ENCODE measurements around the gene APOL6.
A peak's percentile ranks its signal among the peaks of the same experiment; 100 is the strongest.
"Not testable (repeated sequence)": the region's sequence is repeated elsewhere in the genome, so short reads cannot be mapped to it uniquely, and the experiment has no call there.

Gene APOL6

DNA sequence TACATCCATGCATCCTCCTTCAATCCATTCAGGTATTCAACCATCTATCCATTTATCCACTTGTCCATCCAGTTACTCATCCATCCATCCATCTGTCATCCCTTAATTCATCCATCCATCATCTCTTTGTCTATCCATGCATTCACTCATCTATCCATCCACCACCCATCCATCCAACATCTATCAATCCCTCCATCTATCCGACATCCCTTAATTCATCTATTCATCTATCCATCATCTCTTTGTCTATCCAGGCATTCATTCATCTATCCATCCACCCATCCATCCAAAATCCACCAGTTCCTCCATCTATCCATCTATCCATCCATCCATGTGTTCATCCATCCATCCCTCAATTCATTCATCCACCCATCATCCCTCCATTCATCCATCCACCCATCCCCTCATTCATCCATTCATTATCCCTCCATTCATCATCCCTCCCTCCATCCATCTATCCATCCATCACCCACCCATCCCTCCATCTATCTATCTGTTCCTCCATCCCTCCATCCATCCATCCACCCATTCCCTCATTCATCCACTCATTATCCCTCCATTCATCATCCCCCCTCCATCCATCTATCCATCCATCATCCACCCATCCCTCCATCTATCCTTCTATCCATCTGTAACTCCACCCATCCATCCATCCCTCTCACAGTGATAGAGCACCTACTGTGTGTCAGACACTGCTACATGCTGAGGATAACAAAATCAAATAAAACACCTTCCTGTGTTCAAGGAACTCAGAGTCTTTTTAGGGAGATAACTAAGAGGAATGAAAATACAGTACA lies 29.6 kb upstream of the APOL6 start:
- DNase-seq, result no peak

DNA sequence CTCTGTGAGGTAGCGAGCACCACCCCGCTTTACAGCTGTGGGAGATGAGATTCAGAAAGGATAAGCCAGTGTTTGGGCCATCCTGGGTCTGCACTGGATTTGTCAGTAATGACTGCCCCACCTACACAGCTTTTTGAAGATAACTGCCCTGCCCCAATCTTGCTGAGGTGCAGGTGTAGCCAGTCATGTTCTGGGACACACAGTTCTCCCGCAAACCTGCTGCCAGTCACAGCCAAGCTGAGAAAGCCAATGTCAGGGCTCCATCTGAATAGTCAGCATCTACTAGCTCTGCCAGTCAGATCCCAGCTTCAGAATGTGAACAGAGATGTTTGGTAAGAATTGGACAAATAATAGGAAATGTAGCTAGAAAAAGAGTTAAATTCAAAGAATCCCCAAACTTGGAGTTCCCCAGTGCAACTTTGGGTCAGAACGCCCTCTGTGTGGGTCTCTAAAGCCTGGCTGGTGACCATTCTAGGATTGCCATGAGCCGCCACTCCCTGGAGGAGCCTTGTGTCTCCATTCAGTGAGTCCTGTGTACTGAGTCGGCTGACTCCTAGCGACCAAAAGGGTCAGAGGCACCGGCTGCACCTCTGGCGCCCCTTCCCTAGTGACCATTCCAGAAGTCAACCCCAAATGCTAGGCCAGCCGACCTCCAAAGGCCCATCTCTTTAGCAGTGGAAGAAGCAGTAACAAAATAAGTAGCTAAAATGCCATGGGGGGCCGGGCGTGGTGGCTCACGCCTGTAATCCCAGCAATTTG lies 28.7 kb upstream of the APOL6 start:
- DNase-seq, result no peak

GRCh38 chr22:35620624-35621251 lies 27.5 kb upstream of the APOL6 start:
- DNase-seq, result peak; percentile 43

GRCh38 chr22:35621451-35621850 lies 26.8 kb upstream of the APOL6 start:
- no peak for DNase-seq

DNA sequence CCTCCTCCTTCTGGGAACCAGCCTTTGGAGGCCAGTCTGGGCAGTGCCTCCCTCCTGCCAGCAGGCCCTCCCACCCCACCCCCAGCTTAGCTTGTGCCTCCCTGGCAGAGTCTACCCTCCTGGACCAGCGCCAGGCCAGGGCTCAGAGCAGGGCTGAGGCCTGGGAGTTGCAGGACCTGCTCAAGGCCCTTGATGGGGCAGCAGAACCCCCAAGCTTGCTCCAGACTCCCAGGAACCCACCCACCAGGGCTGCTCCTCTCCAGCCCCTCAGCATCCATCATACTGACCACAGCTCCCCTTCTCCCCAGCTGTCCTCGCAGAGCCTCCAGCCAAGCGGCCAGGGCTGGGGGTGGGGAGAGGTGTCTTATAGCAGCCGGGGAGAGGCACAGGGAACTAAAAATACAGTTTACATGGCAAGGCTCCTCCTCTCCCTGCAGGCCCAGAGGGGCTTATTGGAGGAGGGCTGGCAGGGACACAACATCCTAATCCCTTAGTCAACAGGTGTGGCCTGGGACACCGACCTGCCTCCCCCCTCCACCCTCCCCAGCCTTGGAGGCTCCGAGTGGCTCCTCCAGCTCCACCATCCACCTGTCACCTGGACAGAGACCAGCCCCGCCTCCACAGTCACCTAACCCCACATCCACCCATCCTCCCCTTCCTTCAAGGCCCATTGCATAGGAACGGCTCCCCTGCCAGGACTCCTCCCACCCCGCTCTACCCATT lies 25.9 kb upstream of the APOL6 start:
- DNase-seq, result no peak

DNA sequence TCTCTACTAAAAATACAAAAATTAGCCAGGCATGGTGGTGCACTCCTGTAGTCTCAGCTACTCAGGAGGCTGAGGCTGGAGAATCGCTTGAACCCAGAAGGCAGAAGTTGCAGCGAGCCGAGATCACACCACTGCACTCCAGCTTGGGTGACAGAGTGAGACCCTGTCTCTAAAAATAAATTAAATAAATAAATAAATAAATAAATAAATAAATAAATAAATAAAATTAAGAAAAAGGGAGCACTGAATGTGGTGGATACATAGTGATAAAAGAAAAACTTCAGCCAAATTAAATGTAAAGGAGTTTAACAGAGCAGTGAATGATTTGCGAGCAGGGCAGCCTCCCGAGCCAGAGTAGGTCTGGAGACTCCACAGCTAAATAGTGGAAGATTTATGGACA lies 24.4 kb upstream of the APOL6 start:
- not testable (repeated sequence) for DNase-seq

DNA sequence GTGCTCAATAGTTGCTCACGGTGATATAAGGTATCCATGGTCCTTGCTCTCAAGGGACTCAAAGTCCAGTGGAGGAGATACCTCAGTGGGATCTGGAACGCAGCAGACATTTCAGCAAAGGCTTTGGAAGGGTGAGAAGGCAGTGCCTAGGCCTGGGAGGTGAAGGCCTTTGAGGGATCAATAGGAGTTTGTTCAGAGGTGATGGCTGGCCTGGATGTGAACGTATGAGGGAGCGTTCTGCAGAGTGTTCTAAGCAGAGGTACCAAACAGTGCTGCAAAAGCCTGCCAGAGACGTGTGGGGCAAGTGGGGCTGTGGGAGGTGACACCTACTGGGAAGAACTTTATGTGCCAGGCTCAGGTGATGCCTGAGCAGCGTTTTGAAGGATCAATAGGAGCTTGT lies 23.7 kb upstream of the APOL6 start:
- no peak for DNase-seq

- no peak for DNase-seq
Observed at GRCh38 chr22:35625763-35626432, 22.3 kb upstream of the APOL6 start.

DNA sequence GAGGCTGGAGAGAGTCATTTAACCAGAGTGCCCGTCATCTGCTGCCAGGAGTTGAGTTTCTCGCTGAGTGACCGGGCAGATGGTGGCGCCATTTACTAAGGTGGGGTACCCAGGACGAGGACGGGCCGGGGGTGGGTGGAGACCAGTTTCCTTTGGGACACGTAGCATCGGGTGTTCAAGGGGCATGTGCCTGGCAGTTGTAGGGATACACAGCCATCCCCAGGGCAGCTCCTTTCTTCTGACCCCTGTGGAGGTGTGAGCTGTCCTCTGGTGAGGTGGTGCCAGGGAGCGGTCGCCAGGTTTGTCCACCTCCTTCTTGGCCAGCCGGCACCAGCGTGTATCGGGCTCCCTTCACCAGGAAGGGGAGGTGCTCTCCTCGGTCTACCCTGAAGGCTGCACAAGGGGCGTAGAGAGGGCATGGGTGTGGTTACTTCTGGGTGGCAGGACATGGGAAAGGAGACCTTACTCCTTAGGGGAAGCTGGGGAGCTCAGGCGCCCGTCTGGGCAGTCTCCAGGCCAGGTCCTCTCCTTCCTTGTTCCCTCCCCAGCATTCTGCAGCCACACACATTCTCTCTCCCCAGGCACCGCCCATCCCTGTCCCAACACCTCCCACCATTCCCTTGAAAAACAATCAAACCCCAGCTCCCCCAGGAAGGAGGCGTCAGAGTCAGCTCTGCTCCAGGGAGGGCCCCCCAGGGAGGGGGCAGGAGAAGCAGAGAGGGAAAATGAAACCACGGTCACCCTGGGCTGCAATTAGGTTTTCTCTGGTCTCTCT lies 20.8 kb upstream of the APOL6 start:
- DNase-seq, result peak; percentile 69

- no peak for DNase-seq
Observed at GRCh38 chr22:35628732-35629131, 19.5 kb upstream of the APOL6 start.

DNA sequence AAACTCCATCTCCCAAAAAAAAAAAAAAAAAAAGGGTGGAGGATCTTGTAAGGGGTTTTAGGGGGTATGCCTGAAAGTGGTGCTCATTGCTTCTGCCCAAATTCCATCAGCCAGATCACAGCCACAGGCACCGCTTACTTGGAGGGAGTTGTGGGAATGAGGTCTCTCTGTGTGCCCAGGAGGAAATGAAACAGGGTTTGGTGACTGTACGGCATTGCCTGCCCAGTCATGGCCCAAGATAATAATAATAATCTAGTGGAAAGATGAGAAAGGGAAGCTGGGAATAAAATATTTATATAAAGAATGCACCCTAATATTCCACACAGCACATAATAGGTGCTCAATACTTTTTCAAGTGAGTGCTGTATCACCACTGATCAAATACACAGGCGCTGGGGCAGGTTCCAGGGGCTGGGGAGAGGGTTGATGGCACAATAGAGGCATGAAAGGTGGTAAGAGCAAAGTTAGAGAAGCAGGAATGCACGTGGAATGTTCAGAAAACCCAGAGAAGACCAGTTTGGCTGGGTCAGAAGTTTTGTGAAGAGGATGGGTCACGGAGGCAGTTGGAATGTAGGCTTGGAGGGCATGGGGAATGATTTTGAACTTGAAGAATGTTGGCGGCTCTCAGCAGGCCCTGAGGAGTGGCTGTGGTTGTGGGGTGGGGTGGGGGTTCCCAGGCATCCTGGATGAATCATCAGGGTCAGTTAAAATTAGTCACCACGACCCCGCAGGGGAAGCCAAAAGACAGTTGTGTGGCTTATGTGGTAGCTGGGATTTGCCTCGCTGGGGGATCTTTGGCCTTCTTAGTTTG lies 18.6 kb upstream of the APOL6 start:
- no peak for DNase-seq

DNA sequence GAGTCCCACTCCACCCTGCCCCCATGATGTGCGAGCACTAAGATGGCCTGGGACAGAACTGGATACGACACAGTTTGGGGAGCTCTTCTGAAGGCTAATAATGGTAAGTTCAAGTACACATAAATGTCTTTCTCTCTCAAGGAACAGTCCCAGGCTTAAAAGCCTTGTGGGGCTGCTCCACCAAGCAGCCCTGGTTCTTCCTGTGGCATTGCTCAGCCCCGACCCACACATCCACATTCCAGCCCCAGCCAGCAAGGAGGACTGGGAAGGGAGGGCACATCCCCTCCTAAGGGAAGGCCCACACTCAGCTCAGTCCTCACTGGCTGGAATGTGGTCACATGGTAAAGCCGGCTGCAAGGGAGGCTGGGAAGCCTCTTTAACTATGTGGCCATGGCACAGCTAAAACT lies 17.9 kb upstream of the APOL6 start:
- DNase-seq, result no peak

DNA sequence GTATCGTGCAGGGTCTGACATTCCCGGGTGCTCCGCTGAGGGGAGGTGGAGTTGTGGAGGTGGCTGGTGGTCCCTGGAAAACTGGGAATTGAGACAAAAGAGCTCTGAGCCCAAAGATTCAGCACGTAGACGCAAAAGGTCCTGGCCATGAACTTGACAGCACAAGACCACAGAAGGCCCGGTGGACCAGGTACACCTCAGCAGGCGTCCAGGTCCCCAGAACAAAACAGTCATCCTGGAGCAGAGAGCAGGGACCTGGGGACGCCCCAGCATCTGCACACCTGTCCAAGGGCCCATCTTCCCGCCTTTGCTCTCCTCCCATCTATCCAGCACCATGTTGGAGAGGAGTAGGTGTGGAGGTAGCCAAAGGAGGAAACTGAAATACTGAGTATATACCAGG lies 17.4 kb upstream of the APOL6 start:
- no peak for DNase-seq

DNA sequence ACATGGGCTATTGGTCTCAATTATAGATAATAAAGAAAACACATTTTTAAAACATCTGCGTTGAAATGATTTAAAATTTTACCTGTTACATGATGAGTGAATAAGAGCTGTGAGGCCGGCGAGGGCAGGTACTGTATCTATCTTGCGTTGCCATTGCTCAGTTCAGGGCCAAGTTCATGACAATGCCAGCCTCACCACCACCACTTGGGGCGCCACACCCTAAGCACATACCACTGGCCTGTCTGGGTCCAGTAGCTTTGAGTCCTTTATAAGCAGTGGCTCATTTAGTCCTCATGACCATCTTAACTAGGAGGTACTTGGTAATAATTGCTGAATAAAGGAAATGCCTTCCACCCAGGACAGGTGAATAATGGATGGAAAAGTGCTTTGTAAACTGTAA lies 16.6 kb upstream of the APOL6 start:
- no peak for DNase-seq

DNA sequence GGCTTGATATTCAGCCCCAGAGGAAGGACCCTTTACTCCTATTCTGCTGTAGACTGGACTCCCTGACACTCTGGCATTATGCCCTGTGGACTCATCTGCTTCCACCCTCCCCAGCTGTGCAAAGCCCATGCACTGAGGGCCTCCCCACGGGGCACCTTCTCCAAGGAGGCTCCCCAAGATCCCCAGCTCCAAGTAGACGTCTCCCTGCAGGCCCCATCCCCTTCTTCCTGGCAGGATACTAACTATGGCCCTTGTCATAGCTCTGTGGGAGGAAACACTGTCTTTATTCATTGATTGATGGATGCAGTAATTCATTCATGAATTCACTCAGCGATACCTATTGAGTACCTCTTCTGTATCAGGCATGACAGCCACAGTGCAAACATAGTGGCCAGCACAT lies 15.3 kb upstream of the APOL6 start:
- no peak for DNase-seq

- DNase-seq, result no peak
Observed at GRCh38 chr22:35633520-35633919, 14.7 kb upstream of the APOL6 start.

DNA sequence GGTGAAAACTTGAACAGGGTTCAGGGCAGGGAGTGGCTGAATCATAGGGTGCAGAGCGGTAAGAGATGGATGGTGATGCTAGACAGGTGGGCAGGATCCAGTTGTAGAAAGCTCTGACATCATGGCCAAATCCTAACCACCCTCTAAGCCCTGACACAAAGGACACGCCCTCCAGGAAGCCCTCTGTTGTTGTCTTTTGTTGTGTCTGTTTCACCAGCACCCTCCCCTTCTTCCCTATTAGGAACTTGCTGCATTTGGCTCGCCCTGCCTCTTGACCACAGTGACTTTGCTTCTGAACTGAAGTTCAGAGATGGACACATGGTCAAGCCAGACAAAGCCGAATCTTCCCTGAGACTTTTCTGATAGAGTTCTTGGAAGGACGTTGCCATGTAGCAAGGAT lies 14.2 kb upstream of the APOL6 start:
- DNase-seq, result no peak

DNA sequence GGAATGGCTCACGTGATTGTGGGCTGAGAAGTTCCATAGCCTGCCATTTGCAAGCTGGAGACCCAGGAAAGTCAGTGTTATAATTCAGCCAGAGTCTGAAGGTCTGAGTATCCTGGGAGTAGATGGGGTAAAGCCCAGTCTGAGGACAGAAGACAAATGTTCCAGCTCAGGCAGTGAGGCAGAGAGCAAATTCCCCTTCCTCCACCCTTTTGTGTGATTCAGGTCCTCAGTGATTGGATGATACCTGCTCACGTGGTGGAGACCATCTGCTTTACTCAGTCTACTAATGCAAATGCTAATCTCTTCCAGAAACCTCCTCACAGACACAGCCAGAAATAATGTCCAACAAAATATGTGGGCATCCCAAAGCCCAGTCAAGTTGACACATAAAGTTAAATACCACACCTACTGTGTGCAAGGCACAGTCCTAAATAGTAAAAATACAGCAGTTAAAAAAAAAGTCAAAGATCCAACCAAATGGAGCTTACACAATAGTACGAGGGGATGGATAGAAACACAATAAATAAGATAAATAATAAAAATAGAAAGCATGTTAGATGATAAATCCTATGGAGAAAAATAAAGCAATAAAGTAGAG lies 13.2 kb upstream of the APOL6 start:
- no peak for DNase-seq

DNA sequence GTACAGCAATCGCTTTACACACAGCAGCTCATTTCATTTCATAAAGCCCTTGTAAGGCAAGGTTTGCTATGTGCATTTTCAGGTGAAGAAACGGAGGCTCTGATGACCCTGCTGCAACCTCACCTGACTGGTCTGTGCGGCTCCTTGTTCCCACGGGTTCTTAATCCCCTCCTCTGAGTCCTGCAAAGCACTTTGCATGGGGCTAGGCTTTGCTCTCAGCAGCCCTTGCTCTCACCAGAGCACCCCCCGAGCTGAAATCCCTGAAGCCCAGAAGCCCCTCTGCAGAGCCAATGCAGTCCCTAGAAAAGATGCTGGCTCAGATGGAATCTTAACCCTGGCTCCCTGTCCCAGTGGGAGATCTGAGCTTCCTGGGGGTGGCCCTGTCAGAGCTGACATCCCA lies 11.0 kb upstream of the APOL6 start:
- DNase-seq, result no peak

DNA sequence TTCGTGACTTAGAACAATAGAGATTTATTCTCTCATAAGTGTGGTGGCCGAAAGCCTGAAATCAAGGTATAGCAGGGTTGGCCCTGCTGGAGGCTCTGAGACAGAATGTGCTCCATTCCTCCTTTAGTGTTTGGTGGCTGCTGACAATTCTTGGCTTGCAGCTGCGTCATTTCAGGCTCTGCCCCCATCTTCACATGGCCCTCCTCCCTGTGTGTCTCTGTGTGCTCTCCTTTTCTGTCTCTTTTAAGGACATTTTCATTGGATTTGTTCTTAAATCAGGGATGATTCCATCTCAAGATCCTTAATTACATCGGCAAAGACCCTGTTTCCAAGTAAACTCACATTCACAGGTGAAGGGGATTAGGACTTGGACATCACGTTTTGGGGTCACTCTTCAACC lies 10.2 kb upstream of the APOL6 start:
- DNase-seq, result no peak

DNA sequence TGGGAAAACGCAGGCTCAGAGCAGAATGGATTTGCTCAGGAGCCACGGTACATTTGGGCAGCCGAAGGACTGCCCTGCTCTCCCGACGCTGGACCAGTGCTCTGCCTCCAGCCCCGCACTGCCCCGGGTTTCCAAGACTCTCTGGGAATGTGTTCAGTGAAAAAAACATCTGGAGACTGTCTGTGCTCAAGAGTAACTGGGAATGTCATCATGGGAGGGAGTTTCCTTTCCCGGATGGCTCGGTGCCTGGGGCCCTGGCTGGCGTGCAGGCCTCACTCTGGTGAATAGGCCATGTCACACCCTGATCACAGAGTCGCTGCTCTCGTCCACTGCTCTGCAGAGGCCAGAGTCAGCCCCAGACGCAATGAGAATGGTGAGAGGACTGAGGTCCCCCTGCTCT lies 9.8 kb upstream of the APOL6 start:
- DNase-seq, result no peak
